T-cell (primary cell): Measurements from ENCODE around the gene FTCDNL1. TPM values are rescaled to one million over a fixed set of nuclear protein-coding genes. Genes with fewer than 3 reads are reported as not detected.

ENCODE experiments used
- ATAC-seq, 4 experiments: fragments of 200-7000 bp in 3 of 4; fragments of 150-1000 bp in 1 of 4; cut with Tn5 transposase; replicated peaks in 1 of 4; 1 replicate in 3 of 4; 2 replicates in 1 of 4; pipeline ENCODE4 v1.10.0; 2021; ENCODE audit warnings: moderate library complexity in 3 of 4, mild to moderate bottlenecking in 2 of 4, moderate number of reproducible peaks in 1 of 4
- CTCF ChIA-PET, 2 donors: fragments of 300-600 bp; sonication (Branson Sonifier 250); formaldehyde crosslinking; loops; one replicate each; lab custom pipeline; 2022; ENCODE audit warnings: antibody characterized with exemption in 2 of 2; lab: Charles Lee
- POLR2A ChIA-PET, 2 donors: fragments of 300-600 bp; sonication (Branson Sonifier 250); formaldehyde crosslinking; loops; one replicate each; lab custom pipeline; 2022; ENCODE audit warnings: antibody characterized with exemption in 2 of 2; lab: Charles Lee
- DNase-seq, 35 experiments: peaks; one replicate each; pipeline versions ENCODE4 v3.0.0 to v3.0.0-alpha.2; 2013 to 2023
- H3K27ac ChIP-seq: one replicate; pipeline ENCODE4 v1.5.1; 2013; ENCODE audit warnings: low read length
- H3K27me3 ChIP-seq, 2 experiments: replicated peaks in 1 of 2; 1 replicate in 1 of 2; 2 replicates in 1 of 2; pipeline versions ENCODE4 v1.6.1 to v1.7.0; 2013; ENCODE audit warnings: low read length in 1 of 2, mixed read lengths in 1 of 2; ENCODE audit not compliant: control insufficient read depth in 2 of 2, insufficient read depth in 2 of 2; ENCODE audit errors: extremely low read depth in 1 of 2
- H3K36me3 ChIP-seq, 2 donors: 1 replicate in 1 of 2; 2 replicates in 1 of 2; pipeline versions ENCODE4 v1.6.1 to v1.7.0; 2013; ENCODE audit warnings: low read length in 1 of 2; ENCODE audit not compliant: control insufficient read depth in 2 of 2, insufficient read depth in 1 of 2; ENCODE audit errors: extremely low read depth in 1 of 2
- H3K4me1 ChIP-seq, 2 experiments: 1 replicate in 1 of 2; 2 replicates in 1 of 2; pipeline versions ENCODE4 v1.6.1 to v1.7.0; 2013; ENCODE audit warnings: low read length in 2 of 2, mixed read lengths in 1 of 2; ENCODE audit not compliant: insufficient read depth in 2 of 2, control insufficient read depth in 1 of 2; ENCODE audit errors: extremely low read depth in 1 of 2
- H3K4me3 ChIP-seq, 2 donors: 1 replicate in 1 of 2; 2 replicates in 1 of 2; pipeline versions ENCODE4 v1.5.1 to v1.7.0; 2013; ENCODE audit warnings: mild to moderate bottlenecking in 2 of 2, low read length in 1 of 2, moderate library complexity in 1 of 2; ENCODE audit not compliant: control insufficient read depth in 1 of 2; ENCODE audit errors: extremely low read depth in 1 of 2
- H3K9me3 ChIP-seq: 2 replicates; pipeline ENCODE4 v1.7.0; 2013
- H3K27ac Mint-ChIP-seq, 2 donors: one replicate each; pipeline ENCODE4 v1.8.0; 2020 to 2021; ENCODE audit warnings: mild to moderate bottlenecking in 2 of 2, mixed read lengths in 2 of 2
- H3K27me3 Mint-ChIP-seq, 2 donors: one replicate each; pipeline ENCODE4 v1.8.0; 2021 to 2022; ENCODE audit warnings: mixed read lengths in 2 of 2
- H3K36me3 Mint-ChIP-seq: one replicate; pipeline ENCODE4 v1.8.0; 2021; ENCODE audit warnings: mixed read lengths
- H3K4me1 Mint-ChIP-seq, 3 donors: one replicate each; pipeline ENCODE4 v1.8.0; 2020 to 2022; ENCODE audit warnings: mixed read lengths in 3 of 3, mild to moderate bottlenecking in 1 of 3
- H3K4me3 Mint-ChIP-seq, 3 donors: one replicate each; pipeline ENCODE4 v1.8.0; 2020 to 2022; ENCODE audit warnings: mild to moderate bottlenecking in 3 of 3, mixed read lengths in 3 of 3, moderate library complexity in 3 of 3
- H3K9me3 Mint-ChIP-seq, 3 donors: one replicate each; pipeline ENCODE4 v1.8.0; 2020 to 2022; ENCODE audit warnings: mixed read lengths in 3 of 3
- WGBS: methylation state at CpG from one replicate; pipeline ENCODE4 v1.1.5; 2013; ENCODE audit warnings: missing lambda C conversion rate; ENCODE audit not compliant: insufficient coverage; 5-methylcytosine and 5-hydroxymethylcytosine counted together
- total RNA-seq, 35 experiments: library from RNA in 6 of 35; stranded (reverse) in 6 of 35; fragments of 120-200 nt in 1 of 35; gene quantifications; one replicate each; pipeline versions ENCODE4 v1.2.1 to v1.2.4 and lab custom pipeline; 2013 to 2026

Gene FTCDNL1
- total RNA-seq, 5 donors from 2014 or later (not counting 1 experiment from before 2014, with no cell fraction given): 0.77 to 3.8 (median 2.6) TPM

DNA sequence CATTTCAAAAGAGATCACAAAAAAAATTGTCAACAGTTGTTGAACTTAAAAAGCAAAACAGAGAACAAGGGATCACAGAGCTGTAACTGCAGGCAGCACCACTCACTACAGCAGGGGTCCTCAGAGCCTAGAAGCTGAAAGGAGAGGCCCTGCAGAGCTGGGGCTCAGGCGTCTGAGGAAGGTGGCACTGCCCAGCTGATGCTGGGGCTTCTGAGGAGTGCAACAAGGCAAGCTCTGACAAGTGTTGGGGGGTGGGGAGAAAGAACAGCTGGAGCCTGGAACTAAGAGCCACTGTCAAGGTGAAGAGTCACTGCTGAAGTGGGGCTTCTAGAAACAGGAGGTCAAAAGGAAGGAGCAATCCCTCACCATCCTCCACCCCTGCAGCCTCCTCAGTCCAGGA, 46.2 kb downstream of the FTCDNL1 start:
- WGBS: 67% methylated on average over 1 of the region's 1 CpG
- no peak overlapping the region for H3K27ac Mint-ChIP-seq

GRCh38 chr2:199798831-199799580, 52.0 kb downstream of the FTCDNL1 start:
- Mint-ChIP-seq H3K9me3 (no peaks in the 10 kb centered on the region), H3K4me3 (no peak overlapping the region), H3K36me3 (peaks cover 3% of the 10 kb centered on the region), H3K27ac (no peak overlapping the region), H3K4me1 (no peaks in the 10 kb centered on the region), H3K27me3 (peaks cover 0 to 8% of the 10 kb centered on the region in 2 donors)
- ATAC-seq (no peak), DNase-seq (no peak)
- Histone ChIP-seq H3K36me3 (no peaks in the 10 kb centered on the region), H3K4me3 (no peak overlapping the region), H3K27me3 (no peaks in the 10 kb centered on the region), H3K9me3 (no peaks in the 10 kb centered on the region), H3K4me1 (no peaks in the 10 kb centered on the region), H3K27ac (no peak overlapping the region)
- no CpG with 5 or more reads among the region's 10 CpGs for WGBS
- ChIA-PET CTCF (no interaction called here), POLR2A (no interaction called here)

More for the DNA sequence above, 46.2 kb downstream of the FTCDNL1 start:
- Histone ChIP-seq H3K9me3 (no peaks in the 10 kb centered on the region), H3K27me3 (no peaks in the 10 kb centered on the region), H3K4me1 (no peaks in the 10 kb centered on the region), H3K4me3 (no peak overlapping the region), H3K27ac (no peak overlapping the region), H3K36me3 (no peaks in the 10 kb centered on the region)
- POLR2A ChIA-PET: no interaction called here
- DNase-seq (no peak), ATAC-seq (no peak)
- Mint-ChIP-seq H3K4me3 (no peak overlapping the region), H3K27me3 (peaks cover 0 to 4% of the 10 kb centered on the region in 2 donors), H3K36me3 (peaks cover 4% of the 10 kb centered on the region), H3K4me1 (no peaks in the 10 kb centered on the region), H3K9me3 (peaks cover 0 to 4% (median 2%) of the 10 kb centered on the region in 3 donors)
- CTCF ChIA-PET: no interaction called here

GRCh38 chr2:199797431-199798403, 53.3 kb downstream of the FTCDNL1 start:
- H3K4me1 ChIP-seq: no peaks in the 10 kb centered on the region
- no peaks in the 10 kb centered on the region for H3K9me3 ChIP-seq
- H3K27me3 ChIP-seq: no peaks in the 10 kb centered on the region
- H3K4me3 ChIP-seq: no peak overlapping the region
- DNase-seq (no peak), ATAC-seq (no peak)
- H3K36me3 ChIP-seq: no peaks in the 10 kb centered on the region
- POLR2A ChIA-PET: no interaction called here
- Mint-ChIP-seq H3K36me3 (peaks cover 3% of the 10 kb centered on the region), H3K27me3 (peaks cover 3 to 8% of the 10 kb centered on the region in 2 donors), H3K9me3 (no peaks in the 10 kb centered on the region), H3K4me3 (no peak overlapping the region), H3K4me1 (no peaks in the 10 kb centered on the region), H3K27ac (no peak overlapping the region)
- CTCF ChIA-PET: no interaction called here
- H3K27ac ChIP-seq: no peak overlapping the region
- 53% methylated on average over 2 of the region's 4 CpGs for WGBS

DNA sequence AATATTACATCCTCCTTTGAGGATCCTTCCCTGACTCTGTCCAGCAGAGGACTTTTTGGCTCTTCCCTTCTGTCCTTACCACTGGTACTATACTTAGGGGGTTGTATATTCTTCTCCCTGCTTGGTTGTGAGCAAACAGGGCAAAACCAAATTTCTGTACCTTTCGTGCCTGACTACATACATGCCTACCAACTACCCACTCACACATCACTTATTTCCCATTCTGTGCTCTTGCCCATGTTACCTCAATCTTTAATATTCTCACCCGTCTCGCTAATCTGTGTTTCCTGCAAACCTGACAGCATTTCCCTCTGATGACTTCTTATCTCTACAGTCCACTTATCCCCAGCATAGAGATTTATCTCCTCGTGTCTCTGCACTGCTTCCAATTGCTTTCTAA, 58.6 kb downstream of the FTCDNL1 start:
- Histone ChIP-seq H3K4me3 (no peak overlapping the region), H3K27me3 (peaks cover 0 to 2% of the 10 kb centered on the region in 2 experiments), H3K4me1 (no peaks in the 10 kb centered on the region), H3K36me3 (no peaks in the 10 kb centered on the region), H3K27ac (no peak overlapping the region), H3K9me3 (no peaks in the 10 kb centered on the region)
- Mint-ChIP-seq H3K4me3 (no peak overlapping the region), H3K4me1 (no peaks in the 10 kb centered on the region), H3K27ac (no peak overlapping the region), H3K9me3 (no peaks in the 10 kb centered on the region), H3K36me3 (peaks cover 3% of the 10 kb centered on the region), H3K27me3 (peaks cover 3 to 6% of the 10 kb centered on the region in 2 donors)
- ChIA-PET CTCF (no interaction called here), POLR2A (no interaction called here)
- 67% methylated on average over 4 of the region's 4 CpGs for WGBS
- DNase-seq: no peak
- no peak for ATAC-seq

DNA sequence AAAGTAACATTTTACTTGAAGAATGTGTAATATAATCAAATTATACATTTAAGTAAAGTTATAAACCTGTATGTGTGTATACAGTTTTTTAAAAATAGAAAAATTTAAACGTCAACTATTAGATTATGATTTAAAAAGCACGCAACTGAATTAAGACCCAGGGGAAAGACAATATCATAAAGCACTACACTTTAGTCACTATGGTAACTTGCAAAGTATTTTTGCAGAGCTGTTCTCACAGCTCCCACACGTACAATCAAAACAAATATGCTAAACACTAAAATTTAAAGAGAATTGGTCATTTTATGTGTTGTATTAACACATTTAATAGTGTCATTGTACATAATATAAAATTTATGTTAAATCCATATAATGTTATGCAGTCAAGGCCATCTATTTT, 59.7 kb downstream of the FTCDNL1 start:
- Mint-ChIP-seq H3K4me1 (no peaks in the 10 kb centered on the region), H3K9me3 (no peaks in the 10 kb centered on the region), H3K4me3 (no peak overlapping the region), H3K27me3 (peaks cover 3 to 10% of the 10 kb centered on the region in 2 donors), H3K27ac (no peak overlapping the region), H3K36me3 (peaks cover 3% of the 10 kb centered on the region)
- Histone ChIP-seq H3K27ac (no peak overlapping the region), H3K4me3 (no peak overlapping the region), H3K4me1 (no peaks in the 10 kb centered on the region), H3K36me3 (no peaks in the 10 kb centered on the region), H3K9me3 (no peaks in the 10 kb centered on the region), H3K27me3 (peaks cover 0 to 2% of the 10 kb centered on the region in 2 experiments)
- no CpG with 5 or more reads among the region's 3 CpGs for WGBS
- DNase-seq: no peak
- ChIA-PET POLR2A (no interaction called here), CTCF (no interaction called here)
- ATAC-seq: no peak

- Mint-ChIP-seq H3K4me3 (no peak overlapping the region), H3K36me3 (no peaks in the 10 kb centered on the region), H3K9me3 (peaks cover 0 to 4% (median 0%) of the 10 kb centered on the region in 3 donors), H3K27ac (no peak overlapping the region), H3K27me3 (peaks cover 0 to 5% of the 10 kb centered on the region in 2 donors), H3K4me1 (no peaks in the 10 kb centered on the region)
- DNase-seq: no peak
- Histone ChIP-seq H3K4me3 (no peak overlapping the region), H3K9me3 (no peaks in the 10 kb centered on the region), H3K27me3 (peaks cover 0 to 2% of the 10 kb centered on the region in 2 experiments), H3K36me3 (no peaks in the 10 kb centered on the region), H3K4me1 (no peaks in the 10 kb centered on the region), H3K27ac (no peak overlapping the region)
- ATAC-seq: no peak
- ChIA-PET CTCF (no interaction called here), POLR2A (no interaction called here)
- 83% methylated on average over 2 of the region's 4 CpGs for WGBS
These were observed 66.5 kb downstream of the FTCDNL1 start for GRCh38 chr2:199784512-199784911.
